GM19043 (cell line): Measurements from ENCODE around the gene ADNP2.
A peak's percentile ranks its signal among the peaks of the same experiment; 100 is the strongest.

Source experiments
- ATAC-seq: cut with Tn5 transposase; IDR thresholded peaks from one replicate; pipeline ENCODE4 v1.9.1; 2021; ENCODE audit warnings: low read depth; ENCODE audit not compliant: unreplicated experiment

The ADNP2 gene

GRCh38 chr18:80108739-80109675 lies at the start of gene ADNP2:
ADNP2 (plus strand) TSS chr18:80109262; CDS start chr18:80117543, 8,281 bp downstream.
- peak; percentile 43 for ATAC-seq

DNA sequence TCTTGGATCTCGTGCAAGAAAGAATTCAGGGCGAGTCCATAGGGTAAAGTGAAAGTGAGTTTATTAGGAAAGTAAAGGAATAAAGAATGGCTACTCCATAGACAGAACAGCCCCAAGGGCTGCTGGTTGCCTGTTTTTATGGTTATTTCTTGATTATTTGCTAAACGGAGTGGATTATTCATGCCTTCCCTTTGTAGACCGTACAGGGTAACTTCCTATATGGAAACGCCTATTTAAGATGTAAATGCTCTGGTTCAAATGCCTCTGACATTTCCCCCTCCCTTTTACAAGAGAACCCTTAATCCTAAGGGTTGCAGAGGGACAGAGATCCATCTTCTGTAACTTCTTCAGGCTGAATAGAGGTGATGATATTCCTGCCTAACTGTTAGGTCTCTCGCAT lies 49.1 kb upstream of the ADNP2 start:
- ATAC-seq, result no peak

DNA sequence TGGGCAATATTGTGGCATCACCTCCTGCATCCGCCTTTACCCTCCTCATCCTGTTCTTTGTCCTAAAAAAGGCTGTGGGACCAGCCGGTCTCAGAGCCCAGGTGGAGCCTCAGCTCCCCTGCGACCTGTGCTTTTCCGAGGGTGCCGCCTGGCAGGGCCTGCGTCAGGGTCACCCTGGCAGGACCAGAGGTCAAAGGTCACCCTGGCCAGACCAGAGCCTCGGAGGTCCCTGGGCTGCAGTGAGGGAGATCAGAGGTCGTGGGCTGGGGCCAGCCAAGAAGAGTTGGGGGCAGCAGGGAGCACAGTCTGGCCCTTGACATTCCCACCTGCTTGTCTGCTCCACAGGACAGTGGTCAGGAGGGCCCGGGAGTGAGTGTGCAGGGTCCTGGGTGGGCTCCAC lies 43.4 kb upstream of the ADNP2 start:
- ATAC-seq, result no peak

DNA sequence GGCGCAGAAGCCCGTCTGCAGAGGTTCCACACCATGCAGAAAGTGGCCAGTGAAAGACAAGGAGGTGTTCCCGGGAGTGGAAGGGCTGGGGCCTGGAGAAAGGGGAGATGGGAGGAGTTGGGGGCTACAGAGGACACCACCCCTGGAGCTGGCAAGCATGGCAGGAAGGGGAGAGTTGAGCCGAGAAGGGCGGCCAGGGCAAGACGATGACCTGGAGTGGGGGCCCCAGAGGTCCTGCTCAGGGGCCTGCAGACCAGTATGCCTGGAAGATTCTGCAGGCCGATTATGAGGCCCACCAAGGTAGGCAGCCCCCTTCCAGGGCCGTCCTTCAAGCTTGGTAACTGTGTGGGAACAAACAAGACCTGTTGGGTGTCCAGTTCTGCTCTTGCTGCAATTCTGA lies 41.7 kb upstream of the ADNP2 start:
- no peak for ATAC-seq

DNA sequence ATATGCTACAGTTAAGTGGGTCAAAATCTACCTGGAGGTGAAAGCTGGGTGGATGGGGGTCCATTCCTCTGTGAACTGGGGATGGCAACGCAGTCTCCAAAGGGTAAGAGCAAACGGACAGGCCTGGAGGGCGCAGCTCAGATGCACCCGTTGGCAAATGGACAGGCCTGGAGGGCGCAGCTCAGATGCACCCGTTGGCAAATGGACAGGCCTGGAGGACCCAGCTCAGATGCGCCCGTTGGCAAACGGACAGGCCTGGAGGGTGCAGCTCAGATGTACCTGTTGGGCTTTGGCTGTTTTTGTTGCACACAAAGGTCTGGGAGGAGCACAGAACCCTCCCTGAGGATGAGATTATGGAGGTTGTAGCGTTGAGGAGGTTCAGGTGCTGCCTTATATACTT lies 41.2 kb upstream of the ADNP2 start:
- ATAC-seq, result no peak

DNA sequence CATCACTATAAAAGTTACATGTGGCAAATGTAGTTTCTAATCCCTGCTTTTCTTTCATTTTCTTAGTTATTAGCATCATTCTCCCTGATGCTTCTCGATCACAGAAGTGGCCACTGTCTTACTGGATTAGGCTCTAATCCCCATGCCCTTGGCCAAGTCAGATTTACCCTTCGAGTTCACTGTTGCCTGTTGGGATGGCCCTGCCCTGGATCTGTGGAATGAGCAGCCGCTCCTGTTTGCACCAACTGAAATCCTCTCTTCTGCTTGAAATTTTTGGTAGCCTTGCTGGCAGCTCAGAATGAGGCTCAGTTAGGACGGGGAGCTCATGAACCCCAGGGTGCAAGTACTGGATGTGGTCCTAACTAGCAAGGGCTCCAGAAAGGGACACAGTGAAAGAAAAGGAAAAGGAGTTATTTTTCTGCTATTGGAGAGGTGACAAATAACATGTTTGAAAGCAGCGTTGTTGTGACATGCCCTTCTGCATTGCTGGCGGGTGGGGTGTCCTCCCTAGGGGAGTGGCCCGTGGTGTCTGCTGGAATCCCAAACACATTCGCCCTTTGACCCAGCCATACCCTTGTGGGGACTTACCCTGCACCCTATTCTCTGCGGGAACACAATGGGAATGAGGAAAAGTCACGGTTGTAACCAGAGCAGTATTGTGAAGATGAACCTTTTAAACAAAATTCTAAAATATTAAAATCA lies 40.3 kb upstream of the ADNP2 start:
- ATAC-seq, result no peak

DNA sequence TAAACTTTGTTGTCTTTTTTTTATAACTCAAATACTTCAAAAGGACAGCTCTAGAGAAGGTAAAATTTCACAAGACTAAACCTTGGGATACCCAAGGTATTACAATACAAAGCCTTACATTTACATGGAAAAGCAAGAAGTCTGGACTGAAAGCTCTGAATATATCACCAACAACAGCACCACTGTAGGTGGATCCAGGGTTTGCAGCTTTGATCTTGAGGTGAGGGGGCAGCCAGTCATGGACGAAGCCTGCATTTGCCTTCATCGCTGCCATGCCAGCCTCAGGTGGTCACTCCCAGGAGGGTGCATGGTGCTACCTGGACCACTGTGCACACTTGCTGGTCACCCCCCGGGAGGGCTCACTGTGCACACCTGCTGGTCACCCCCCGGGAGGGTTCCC lies 38.2 kb upstream of the ADNP2 start:
- ATAC-seq, result no peak

DNA sequence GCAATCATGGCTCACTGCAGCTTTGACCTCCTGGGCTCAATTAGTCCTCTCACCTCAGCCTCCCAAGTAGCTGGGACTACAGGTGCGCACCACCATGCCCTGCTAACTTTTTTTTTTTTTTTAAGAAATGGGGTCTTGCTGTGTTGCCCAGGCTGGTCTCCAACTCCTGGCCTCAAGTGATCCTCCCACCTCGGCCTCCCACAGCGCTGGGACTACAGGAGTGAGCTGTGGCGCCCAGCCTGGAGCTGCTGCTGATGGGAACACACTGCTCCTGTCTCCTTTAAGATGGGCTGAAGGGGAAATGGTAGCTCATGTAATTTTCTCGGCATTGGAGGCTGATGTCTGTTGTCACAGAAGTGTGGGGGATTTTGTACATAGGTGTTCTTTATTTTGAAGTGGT lies 34.9 kb upstream of the ADNP2 start:
- ATAC-seq, result no peak

DNA sequence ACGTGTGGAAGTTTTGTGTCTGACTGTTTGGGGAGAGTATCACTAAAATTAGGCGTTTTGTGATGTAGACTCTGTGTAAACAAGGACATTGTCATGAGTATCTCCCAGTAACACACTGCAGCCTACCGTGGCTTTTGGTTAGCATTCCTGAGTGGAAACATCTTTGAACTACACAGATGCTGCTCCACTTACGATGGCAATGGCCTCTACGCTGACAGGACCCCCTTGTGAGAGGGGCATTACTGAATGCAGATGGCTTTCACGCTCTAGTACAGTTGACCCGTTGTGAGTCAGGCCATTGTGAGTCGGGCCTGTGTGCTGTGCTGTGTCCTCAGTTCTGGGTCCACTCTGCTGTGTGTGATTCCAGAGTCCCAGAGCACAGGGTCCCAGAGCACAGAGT lies 34.4 kb upstream of the ADNP2 start:
- ATAC-seq, result no peak

- ATAC-seq, result no peak
These were observed 33.1 kb upstream of the ADNP2 start for GRCh38 chr18:80075940-80076339.

- ATAC-seq, result no peak
These were observed 32.7 kb upstream of the ADNP2 start for GRCh38 chr18:80076379-80076778.

DNA sequence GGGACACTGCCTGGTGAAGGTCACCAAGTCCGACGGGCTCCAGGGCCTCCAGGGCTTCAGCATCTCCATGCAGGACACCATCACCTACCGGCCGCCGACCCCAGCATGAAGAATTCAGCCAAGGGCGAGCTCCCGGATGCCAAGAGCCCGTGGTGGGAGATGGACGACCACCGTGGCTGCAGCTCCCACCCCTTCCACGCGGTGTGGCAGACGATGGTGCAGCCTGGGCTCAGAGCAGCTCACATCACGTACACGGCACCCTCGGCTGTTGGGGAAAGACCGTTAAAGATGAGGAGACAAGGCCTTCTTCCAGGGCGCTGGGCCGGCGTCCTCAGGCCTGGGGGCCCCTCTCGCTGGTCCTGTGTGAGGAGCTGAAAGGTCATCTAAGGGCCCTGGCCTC lies 31.2 kb upstream of the ADNP2 start:
- no peak for ATAC-seq

DNA sequence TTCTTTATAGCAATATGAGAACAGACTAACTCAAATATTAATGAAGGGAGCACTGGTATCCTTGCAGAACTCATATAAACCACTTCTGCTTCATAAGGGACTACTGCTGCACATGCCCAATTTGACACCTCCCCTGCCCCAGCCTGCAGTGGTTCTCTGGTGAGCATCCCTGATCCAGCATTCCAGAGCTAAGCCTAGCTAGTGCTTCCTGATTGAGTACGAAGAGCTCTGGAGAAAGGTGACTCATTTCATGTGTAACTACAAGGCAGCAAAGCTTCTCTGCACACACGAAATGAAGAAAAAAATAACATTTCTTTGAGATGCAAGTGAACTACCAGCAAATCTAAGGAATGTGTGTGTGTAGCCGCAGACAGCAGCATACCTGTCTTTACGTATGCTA lies 22.8 kb upstream of the ADNP2 start:
- no peak for ATAC-seq

GRCh38 chr18:80088036-80088435 lies 21.0 kb upstream of the ADNP2 start:
- no peak for ATAC-seq

GRCh38 chr18:80088823-80089222 lies 20.2 kb upstream of the ADNP2 start:
- ATAC-seq, result no peak

DNA sequence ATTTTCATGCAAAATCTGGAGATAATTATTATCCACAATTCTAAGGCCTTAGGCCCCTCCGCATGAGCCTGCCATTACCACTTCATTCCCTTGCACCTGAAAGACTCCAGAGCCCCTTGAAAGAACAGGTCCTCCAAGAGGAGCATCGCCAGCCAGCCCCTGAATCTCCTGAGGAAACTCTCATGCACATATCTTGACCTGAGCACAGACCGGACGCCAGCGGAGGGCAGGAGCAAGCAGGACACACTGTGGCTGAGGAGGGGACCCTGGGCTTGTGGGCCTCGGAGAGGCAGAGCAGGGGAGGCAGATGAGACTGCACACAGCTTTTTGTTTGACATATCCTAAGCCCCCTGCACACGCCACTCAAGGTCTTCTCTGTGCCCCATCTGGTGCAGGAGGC lies 13.6 kb upstream of the ADNP2 start:
- no peak for ATAC-seq

DNA sequence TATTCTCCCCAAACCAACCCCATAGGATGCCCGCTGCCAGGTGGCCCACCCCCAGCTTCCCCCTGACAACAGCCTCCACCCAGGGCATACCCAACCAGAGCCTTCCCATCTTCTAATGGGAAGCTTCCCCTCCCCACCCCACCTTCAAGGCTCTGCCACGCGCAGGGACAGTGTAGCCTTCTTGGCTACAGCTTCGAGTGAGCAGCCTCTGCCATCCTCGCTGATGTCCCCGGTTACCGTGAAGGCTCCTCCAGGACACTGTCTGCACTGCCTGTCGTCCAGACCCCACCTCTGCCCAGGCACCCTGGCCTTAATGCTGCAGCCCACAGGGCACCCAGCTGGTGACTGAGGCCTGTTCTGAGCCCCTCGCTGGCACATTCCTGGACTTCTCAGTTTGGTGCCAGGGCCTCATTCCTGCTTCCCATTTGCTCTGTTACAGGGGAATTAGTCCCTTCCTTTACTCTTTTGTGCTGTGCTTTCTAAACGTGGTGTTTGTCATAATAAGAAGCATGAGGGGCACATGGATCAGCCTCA lies 13.0 kb upstream of the ADNP2 start:
- no peak for ATAC-seq

DNA sequence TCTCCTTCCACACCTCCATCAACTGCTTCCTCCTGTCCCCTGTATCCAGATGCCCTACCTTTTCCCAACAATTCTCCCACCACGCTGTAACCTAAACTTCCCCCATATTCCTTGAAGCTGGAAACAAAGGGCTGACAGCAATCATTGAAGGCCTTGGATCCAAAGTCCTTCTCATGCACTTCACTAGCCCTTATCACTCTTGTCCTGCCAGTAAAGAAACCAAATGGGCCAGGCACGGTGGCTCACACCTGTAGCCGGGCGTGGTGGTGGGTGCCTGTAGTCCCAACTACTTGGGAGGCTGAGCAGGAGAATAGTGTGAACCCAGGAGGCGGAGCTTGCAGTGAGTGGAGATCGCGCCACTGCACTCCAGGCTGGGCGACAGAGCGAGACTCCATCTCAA lies 11.9 kb upstream of the ADNP2 start:
- ATAC-seq, result no peak

- no peak for ATAC-seq
These were observed 5.8 kb upstream of the ADNP2 start for GRCh38 chr18:80103231-80103630.

DNA sequence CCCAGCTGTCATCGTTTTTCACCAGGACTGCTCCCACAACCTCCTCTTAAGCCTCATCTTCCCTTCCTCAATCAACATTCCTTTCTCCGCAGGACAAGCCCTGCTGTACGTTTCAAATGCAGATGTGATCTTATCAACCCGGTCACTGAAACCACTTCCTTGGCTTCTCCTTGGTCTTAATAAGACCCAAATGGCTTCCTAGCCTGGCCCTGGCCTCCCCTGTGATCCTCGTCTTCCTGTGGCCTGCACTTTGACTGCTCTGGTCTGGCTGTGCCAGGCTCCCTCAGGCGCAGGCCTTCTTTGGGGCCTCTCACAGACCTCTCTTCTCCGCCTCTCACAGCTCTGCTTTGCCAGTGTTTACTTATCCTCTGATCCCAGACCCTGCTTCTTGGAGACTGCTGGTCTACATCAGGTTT lies 4.7 kb upstream of the ADNP2 start:
- ATAC-seq, result no peak

DNA sequence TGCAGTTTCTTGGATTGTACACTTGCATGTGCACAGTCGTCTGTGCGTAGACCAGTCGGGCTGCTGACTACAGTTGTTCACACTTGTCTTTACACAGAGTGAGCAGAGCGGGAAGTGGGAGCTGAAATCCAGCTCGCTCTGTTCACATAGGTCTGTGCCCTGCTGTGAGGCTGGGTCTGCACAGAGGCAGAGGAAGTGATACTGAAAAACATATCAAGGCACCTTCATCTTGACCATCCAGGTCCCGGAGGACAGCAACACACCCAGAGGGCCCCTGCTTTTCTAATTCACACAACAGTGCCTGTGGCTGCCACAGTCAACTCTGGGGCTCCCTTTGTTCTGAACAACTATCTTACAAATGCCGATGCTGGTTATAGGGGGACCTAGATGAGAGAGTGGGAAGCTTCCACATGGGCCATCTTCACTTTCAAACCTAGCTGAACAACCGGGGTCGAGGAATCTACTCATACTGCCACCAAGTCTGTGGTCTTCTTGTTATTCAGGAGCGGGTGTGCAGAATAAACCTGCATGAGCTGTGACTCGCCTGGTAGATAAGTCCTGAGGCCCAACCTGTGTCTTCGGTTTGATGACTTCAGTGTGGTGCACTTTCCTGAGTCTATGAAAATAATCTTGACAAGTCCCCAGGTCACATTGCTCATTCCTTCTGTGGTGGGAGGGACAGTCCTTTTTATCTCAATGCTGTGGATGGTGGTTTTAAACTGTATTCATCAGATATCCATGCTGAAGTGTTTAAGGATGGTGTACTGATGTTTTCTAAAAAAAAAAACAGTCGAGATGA lies 3.5 kb upstream of the ADNP2 start:
- peak; percentile 54 for ATAC-seq
